T-cell (primary cell): ENCODE data around the gene RNF130. TPM values are rescaled to one million over a fixed set of nuclear protein-coding genes. Genes with fewer than 3 reads are reported as not detected.

ENCODE experiments used
- ATAC-seq, 4 experiments: fragments of 200-7000 bp in 3 of 4; fragments of 150-1000 bp in 1 of 4; cut with Tn5 transposase; replicated peaks in 1 of 4; 1 replicate in 3 of 4; 2 replicates in 1 of 4; pipeline ENCODE4 v1.10.0; 2021; ENCODE audit warnings: moderate library complexity in 3 of 4, mild to moderate bottlenecking in 2 of 4, moderate number of reproducible peaks in 1 of 4
- CTCF ChIA-PET, 2 donors: fragments of 300-600 bp; sonication (Branson Sonifier 250); formaldehyde crosslinking; loops; one replicate each; lab custom pipeline; 2022; ENCODE audit warnings: antibody characterized with exemption in 2 of 2; lab: Charles Lee
- POLR2A ChIA-PET, 2 donors: fragments of 300-600 bp; sonication (Branson Sonifier 250); formaldehyde crosslinking; loops; one replicate each; lab custom pipeline; 2022; ENCODE audit warnings: antibody characterized with exemption in 2 of 2; lab: Charles Lee
- DNase-seq, 35 experiments: peaks; one replicate each; pipeline versions ENCODE4 v3.0.0 to v3.0.0-alpha.2; 2013 to 2023
- H3K27ac ChIP-seq: one replicate; pipeline ENCODE4 v1.5.1; 2013; ENCODE audit warnings: low read length
- H3K27me3 ChIP-seq, 2 experiments: replicated peaks in 1 of 2; 1 replicate in 1 of 2; 2 replicates in 1 of 2; pipeline versions ENCODE4 v1.6.1 to v1.7.0; 2013; ENCODE audit warnings: low read length in 1 of 2, mixed read lengths in 1 of 2; ENCODE audit not compliant: control insufficient read depth in 2 of 2, insufficient read depth in 2 of 2; ENCODE audit errors: extremely low read depth in 1 of 2
- H3K36me3 ChIP-seq, 2 donors: 1 replicate in 1 of 2; 2 replicates in 1 of 2; pipeline versions ENCODE4 v1.6.1 to v1.7.0; 2013; ENCODE audit warnings: low read length in 1 of 2; ENCODE audit not compliant: control insufficient read depth in 2 of 2, insufficient read depth in 1 of 2; ENCODE audit errors: extremely low read depth in 1 of 2
- H3K4me1 ChIP-seq, 2 experiments: 1 replicate in 1 of 2; 2 replicates in 1 of 2; pipeline versions ENCODE4 v1.6.1 to v1.7.0; 2013; ENCODE audit warnings: low read length in 2 of 2, mixed read lengths in 1 of 2; ENCODE audit not compliant: insufficient read depth in 2 of 2, control insufficient read depth in 1 of 2; ENCODE audit errors: extremely low read depth in 1 of 2
- H3K4me3 ChIP-seq, 2 donors: 1 replicate in 1 of 2; 2 replicates in 1 of 2; pipeline versions ENCODE4 v1.5.1 to v1.7.0; 2013; ENCODE audit warnings: mild to moderate bottlenecking in 2 of 2, low read length in 1 of 2, moderate library complexity in 1 of 2; ENCODE audit not compliant: control insufficient read depth in 1 of 2; ENCODE audit errors: extremely low read depth in 1 of 2
- H3K9me3 ChIP-seq: 2 replicates; pipeline ENCODE4 v1.7.0; 2013
- H3K27ac Mint-ChIP-seq, 2 donors: one replicate each; pipeline ENCODE4 v1.8.0; 2020 to 2021; ENCODE audit warnings: mild to moderate bottlenecking in 2 of 2, mixed read lengths in 2 of 2
- H3K27me3 Mint-ChIP-seq, 2 donors: one replicate each; pipeline ENCODE4 v1.8.0; 2021 to 2022; ENCODE audit warnings: mixed read lengths in 2 of 2
- H3K36me3 Mint-ChIP-seq: one replicate; pipeline ENCODE4 v1.8.0; 2021; ENCODE audit warnings: mixed read lengths
- H3K4me1 Mint-ChIP-seq, 3 donors: one replicate each; pipeline ENCODE4 v1.8.0; 2020 to 2022; ENCODE audit warnings: mixed read lengths in 3 of 3, mild to moderate bottlenecking in 1 of 3
- H3K4me3 Mint-ChIP-seq, 3 donors: one replicate each; pipeline ENCODE4 v1.8.0; 2020 to 2022; ENCODE audit warnings: mild to moderate bottlenecking in 3 of 3, mixed read lengths in 3 of 3, moderate library complexity in 3 of 3
- H3K9me3 Mint-ChIP-seq, 3 donors: one replicate each; pipeline ENCODE4 v1.8.0; 2020 to 2022; ENCODE audit warnings: mixed read lengths in 3 of 3
- WGBS: methylation state at CpG from one replicate; pipeline ENCODE4 v1.1.5; 2013; ENCODE audit warnings: missing lambda C conversion rate; ENCODE audit not compliant: insufficient coverage; 5-methylcytosine and 5-hydroxymethylcytosine counted together
- total RNA-seq, 35 experiments: library from RNA in 6 of 35; stranded (reverse) in 6 of 35; fragments of 120-200 nt in 1 of 35; gene quantifications; one replicate each; pipeline versions ENCODE4 v1.2.1 to v1.2.4 and lab custom pipeline; 2013 to 2026

Gene RNF130
- total RNA-seq, 5 donors from 2014 or later (not counting 1 experiment from before 2014, with no cell fraction given) = 15.0 to 17.0 (median 16.3) TPM

GRCh38 chr5:180117000-180117725, 45.6 kb upstream of the RNF130 start:
- WGBS = 90% methylated on average over 11 of the region's 14 CpGs
- ATAC-seq = no peak
- Mint-ChIP-seq H3K4me1 (no peaks in the 10 kb centered on the region), H3K27me3 (peaks cover 3 to 8% of the 10 kb centered on the region in 2 donors), H3K4me3 (no peak overlapping the region), H3K9me3 (no peaks in the 10 kb centered on the region), H3K36me3 (no peaks in the 10 kb centered on the region), H3K27ac (no peak overlapping the region)
- Histone ChIP-seq H3K27ac (no peak overlapping the region), H3K4me1 (no peaks in the 10 kb centered on the region), H3K27me3 (peaks cover 0 to 26% of the 10 kb centered on the region in 2 experiments), H3K36me3 (no peaks in the 10 kb centered on the region), H3K9me3 (no peaks in the 10 kb centered on the region), H3K4me3 (no peak overlapping the region)
- DNase-seq = no peak
- ChIA-PET CTCF (interaction anchor here in 1 of 2 donors (0.6 kb wide), 1 partner anchor 463 kb away, joined by 3 read pairs; no protein-coding TSS in a partner anchor), POLR2A (no interaction called here)

GRCh38 chr5:180116077-180116999, 44.8 kb upstream of the RNF130 start:
- no peaks in the 10 kb centered on the region for H3K4me1 ChIP-seq

GRCh38 chr5:180115326-180116076, 43.9 kb upstream of the RNF130 start:
- Histone ChIP-seq H3K36me3 (no peaks in the 10 kb centered on the region), H3K9me3 (no peaks in the 10 kb centered on the region), H3K4me1 (no peaks in the 10 kb centered on the region), H3K4me3 (no peak overlapping the region), H3K27me3 (peaks cover 0 to 39% of the 10 kb centered on the region in 2 experiments), H3K27ac (no peak overlapping the region)
- Mint-ChIP-seq H3K4me3 (no peak overlapping the region), H3K27me3 (peaks cover 2 to 3% of the 10 kb centered on the region in 2 donors), H3K9me3 (no peaks in the 10 kb centered on the region), H3K27ac (no peak overlapping the region), H3K4me1 (no peaks in the 10 kb centered on the region), H3K36me3 (no peaks in the 10 kb centered on the region)
- ChIA-PET POLR2A (no interaction called here), CTCF (no interaction called here)
- no peak for ATAC-seq
- no peak for DNase-seq
- WGBS = 95% methylated on average over 6 of the region's 14 CpGs

More at GRCh38 chr5:180116077-180116999, 44.8 kb upstream of the RNF130 start:
- no peak overlapping the region for H3K27ac ChIP-seq
- no peak overlapping the region for H3K27ac Mint-ChIP-seq
- ATAC-seq (no peak), DNase-seq (no peak)
- ChIA-PET CTCF (no interaction called here), POLR2A (no interaction called here)
- peaks cover 0 to 33% of the 10 kb centered on the region in 2 experiments for H3K27me3 ChIP-seq
- no peaks in the 10 kb centered on the region for H3K4me1 Mint-ChIP-seq
- 79% methylated on average over 24 of the region's 31 CpGs for WGBS
- H3K36me3 Mint-ChIP-seq = no peaks in the 10 kb centered on the region
- H3K36me3 ChIP-seq = no peaks in the 10 kb centered on the region
- no peaks in the 10 kb centered on the region for H3K9me3 Mint-ChIP-seq
- no peaks in the 10 kb centered on the region for H3K9me3 ChIP-seq
- H3K4me3 ChIP-seq = no peak overlapping the region
- peaks cover 3 to 4% of the 10 kb centered on the region in 2 donors for H3K27me3 Mint-ChIP-seq
- H3K4me3 Mint-ChIP-seq = no peak overlapping the region

GRCh38 chr5:180114304-180115003, 42.9 kb upstream of the RNF130 start:
- H3K4me3 ChIP-seq = no peak overlapping the region
- H3K4me3 Mint-ChIP-seq = no peak overlapping the region
- CTCF ChIA-PET = no interaction called here
- no peak overlapping the region for H3K27ac Mint-ChIP-seq
- H3K4me1 Mint-ChIP-seq = no peaks in the 10 kb centered on the region
- H3K27ac ChIP-seq = no peak overlapping the region
- peaks cover 0 to 35% of the 10 kb centered on the region in 2 experiments for H3K27me3 ChIP-seq
- WGBS = 87% methylated on average over 19 of the region's 23 CpGs
- POLR2A ChIA-PET = no interaction called here
- ATAC-seq (no peak), DNase-seq (no peak)
- peaks cover 3% of the 10 kb centered on the region in 2 donors for H3K27me3 Mint-ChIP-seq
- H3K4me1 ChIP-seq = no peaks in the 10 kb centered on the region
- no peaks in the 10 kb centered on the region for H3K36me3 ChIP-seq
- H3K9me3 ChIP-seq = no peaks in the 10 kb centered on the region
- H3K9me3 Mint-ChIP-seq = no peaks in the 10 kb centered on the region
- no peaks in the 10 kb centered on the region for H3K36me3 Mint-ChIP-seq

GRCh38 chr5:180113660-180114303, 42.2 kb upstream of the RNF130 start:
- Histone ChIP-seq H3K4me3 (no peak overlapping the region), H3K36me3 (no peaks in the 10 kb centered on the region), H3K27ac (no peak overlapping the region), H3K27me3 (peaks cover 0 to 29% of the 10 kb centered on the region in 2 experiments), H3K9me3 (no peaks in the 10 kb centered on the region), H3K4me1 (no peaks in the 10 kb centered on the region)
- Mint-ChIP-seq H3K4me3 (no peak overlapping the region), H3K36me3 (no peaks in the 10 kb centered on the region), H3K9me3 (no peaks in the 10 kb centered on the region), H3K27ac (no peak overlapping the region), H3K4me1 (no peaks in the 10 kb centered on the region), H3K27me3 (peaks cover 3 to 5% of the 10 kb centered on the region in 2 donors)
- no peak for DNase-seq
- ChIA-PET CTCF (no interaction called here), POLR2A (no interaction called here)
- no peak for ATAC-seq
- 93% methylated on average over 19 of the region's 23 CpGs for WGBS
